Stimulated activated naive CD8-positive, alpha-beta T cell treated with anti-CD3 and anti-CD28 coated beads, Interleukin-15, amount 100 ng/mL, for 72 hours (primary cell): ENCODE data around the gene DPP9.

Experiments
- ATAC-seq: fragments of 150-1000 bp; cut with Tn5 transposase; 2 replicates; pipeline ENCODE4 v1.10.0; 2021; ENCODE audit warnings: mild to moderate bottlenecking, moderate library complexity
- DNase-seq, 2 donors: peaks; one replicate each; pipeline ENCODE4 v3.0.0; 2021 to 2022
- H3K27ac Mint-ChIP-seq, 2 donors: one replicate each; pipeline ENCODE4 v1.8.0; 2022; ENCODE audit warnings: mild to moderate bottlenecking in 2 of 2, mixed read lengths in 2 of 2, moderate library complexity in 2 of 2
- H3K27me3 Mint-ChIP-seq: one replicate; pipeline ENCODE4 v1.8.0; 2022; ENCODE audit warnings: mixed read lengths
- H3K4me1 Mint-ChIP-seq: one replicate; pipeline ENCODE4 v1.8.0; 2022; ENCODE audit warnings: mild to moderate bottlenecking, mixed read lengths
- H3K4me3 Mint-ChIP-seq, 2 donors: one replicate each; pipeline ENCODE4 v1.8.0; 2022; ENCODE audit warnings: mild to moderate bottlenecking in 2 of 2, mixed read lengths in 2 of 2, moderate library complexity in 1 of 2
- H3K9me3 Mint-ChIP-seq, 2 donors: one replicate each; pipeline ENCODE4 v1.8.0; 2022; ENCODE audit warnings: mixed read lengths in 2 of 2

DPP9 gene

DNA sequence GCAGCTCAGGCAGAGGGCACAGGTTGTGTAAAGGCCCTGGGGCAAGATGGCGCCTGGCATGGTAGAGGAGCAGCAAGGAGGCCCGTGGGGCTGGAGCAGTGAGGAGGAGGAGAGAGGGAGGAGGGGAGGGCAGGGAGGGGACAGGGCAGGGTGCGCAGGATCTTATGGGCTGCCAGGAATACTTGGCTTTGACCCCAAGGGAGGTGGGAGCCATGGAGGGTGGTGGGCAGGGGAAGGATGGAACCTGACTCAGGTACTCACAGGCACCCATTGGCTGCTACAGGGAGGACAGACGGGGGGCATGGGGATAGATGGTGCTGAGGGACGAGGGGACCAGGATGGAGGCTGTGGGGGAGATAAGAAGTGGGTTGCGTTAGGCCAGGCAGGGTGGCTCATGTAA is 81.0 kb downstream of the DPP9 start:
- H3K27ac Mint-ChIP-seq = no peak overlapping the region
- H3K27me3 Mint-ChIP-seq = no peaks in the 10 kb centered on the region
- ATAC-seq (no peak), DNase-seq (no peak)
- H3K4me1 Mint-ChIP-seq = peaks cover 30% of the 10 kb centered on the region
- H3K9me3 Mint-ChIP-seq = no peaks in the 10 kb centered on the region
- no peak overlapping the region for H3K4me3 Mint-ChIP-seq

- no peak for DNase-seq
- no peak for ATAC-seq
- Mint-ChIP-seq H3K9me3 (no peaks in the 10 kb centered on the region), H3K4me3 (peak overlapping the region; percentile 43 to 90), H3K27me3 (no peaks in the 10 kb centered on the region), H3K4me1 (peaks cover 44% of the 10 kb centered on the region), H3K27ac (peak overlapping the region in 1 of 2 donors; percentile 44)
Measured at GRCh38 chr19:4641132-4641531, 82.5 kb downstream of the DPP9 start.

GRCh38 chr19:4640247-4641000 is 83.2 kb downstream of the DPP9 start:
- Mint-ChIP-seq H3K4me3 (peak overlapping the region; percentile 90), H3K27me3 (no peaks in the 10 kb centered on the region), H3K4me1 (peaks cover 44% of the 10 kb centered on the region), H3K9me3 (no peaks in the 10 kb centered on the region), H3K27ac (peak overlapping the region; percentile 79 to 92)
- ATAC-seq (no peak), DNase-seq (no peak)

DNA sequence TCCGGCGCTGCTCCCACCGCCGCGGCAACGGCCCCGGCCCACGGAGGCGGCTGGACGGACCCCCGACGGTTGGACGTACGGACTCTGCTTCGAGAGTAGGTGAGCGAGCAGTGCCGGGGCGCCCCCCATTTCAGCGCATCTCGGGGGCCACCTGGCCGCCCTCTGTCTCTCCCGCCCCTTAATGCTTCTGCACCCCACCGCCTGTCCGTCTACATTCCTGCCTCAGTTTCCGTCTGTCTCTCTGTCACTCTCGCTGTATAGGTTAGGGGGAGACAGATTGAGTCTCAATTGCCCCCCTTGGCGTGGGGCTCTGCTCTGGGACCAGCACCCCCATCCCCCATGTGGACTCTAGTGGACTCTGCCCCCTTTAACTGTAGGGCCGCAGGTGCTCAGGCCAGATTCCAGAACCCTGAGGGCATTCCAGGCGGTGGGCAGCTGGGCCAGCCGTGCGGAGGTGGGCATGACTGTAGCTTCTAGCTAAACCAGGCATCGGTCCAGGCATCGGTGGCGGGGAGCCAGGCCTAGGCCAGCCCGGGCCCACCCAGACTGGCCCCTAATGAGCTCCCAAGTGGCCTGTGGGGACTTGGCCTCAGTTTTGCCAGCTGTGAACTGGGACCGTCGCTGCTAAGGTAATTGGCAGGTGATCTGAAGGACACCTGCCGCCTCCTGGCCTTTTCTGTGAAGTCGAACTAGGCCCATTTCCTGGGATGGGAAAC is 84.0 kb downstream of the DPP9 start:
- Mint-ChIP-seq H3K4me1 (peaks cover 48% of the 10 kb centered on the region), H3K4me3 (peak overlapping the region; percentile 90), H3K9me3 (no peaks in the 10 kb centered on the region), H3K27ac (peak overlapping the region; percentile 79 to 92), H3K27me3 (no peaks in the 10 kb centered on the region)
- DNase-seq (no peak), ATAC-seq (peak; percentile 9)

DNA sequence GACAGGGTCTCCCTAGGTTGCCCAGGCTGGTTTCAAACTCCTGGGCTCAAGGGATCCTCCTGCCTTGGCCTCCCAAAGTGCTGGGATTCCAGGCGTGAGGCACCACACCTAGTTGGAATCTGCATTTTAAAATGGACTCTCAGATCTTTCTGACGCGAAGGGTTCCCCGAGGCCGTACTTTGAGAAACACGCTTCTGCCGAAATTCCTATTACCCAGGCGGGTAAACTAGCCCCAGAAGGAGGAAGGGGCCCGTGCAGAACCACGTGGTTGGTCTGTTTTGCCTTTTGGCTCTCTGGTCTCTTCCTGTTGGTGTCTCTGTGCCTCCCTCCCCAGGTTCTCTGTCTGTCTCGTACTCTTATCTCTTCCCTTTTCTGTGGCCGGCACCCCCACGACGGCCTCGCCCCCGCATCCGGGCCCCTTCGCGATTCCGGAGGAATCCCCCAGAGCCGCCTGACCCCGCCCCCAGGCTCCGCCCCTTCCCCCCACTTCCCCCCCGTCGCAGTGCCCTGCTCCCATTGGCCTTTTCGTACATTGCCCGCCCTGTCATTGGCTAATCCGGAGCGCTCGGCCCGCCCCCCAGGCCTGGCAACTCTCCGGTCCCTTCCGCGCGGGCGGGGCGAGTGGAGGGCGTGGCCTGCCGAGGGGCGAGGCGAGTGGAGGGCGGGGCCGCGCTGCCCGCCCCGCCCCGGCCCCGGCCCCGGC is 84.7 kb downstream of the DPP9 start, which contains the start of gene TNFAIP8L1:
TNFAIP8L1 (plus strand) TSS at position 689 of the 703 bp plus-strand sequence. CDS start 12,354 bp downstream, outside the sequence.
- Mint-ChIP-seq H3K9me3 (no peaks in the 10 kb centered on the region), H3K27ac (peak within 1 kb of the TSS; percentile 97 to 98), H3K4me1 (peaks cover 54% of the 10 kb centered on the region), H3K27me3 (no peaks in the 10 kb centered on the region), H3K4me3 (peak within 1 kb of the TSS; percentile 90)
- peak; percentile 99 to 100 for DNase-seq
- ATAC-seq = peak; percentile 89

DNA sequence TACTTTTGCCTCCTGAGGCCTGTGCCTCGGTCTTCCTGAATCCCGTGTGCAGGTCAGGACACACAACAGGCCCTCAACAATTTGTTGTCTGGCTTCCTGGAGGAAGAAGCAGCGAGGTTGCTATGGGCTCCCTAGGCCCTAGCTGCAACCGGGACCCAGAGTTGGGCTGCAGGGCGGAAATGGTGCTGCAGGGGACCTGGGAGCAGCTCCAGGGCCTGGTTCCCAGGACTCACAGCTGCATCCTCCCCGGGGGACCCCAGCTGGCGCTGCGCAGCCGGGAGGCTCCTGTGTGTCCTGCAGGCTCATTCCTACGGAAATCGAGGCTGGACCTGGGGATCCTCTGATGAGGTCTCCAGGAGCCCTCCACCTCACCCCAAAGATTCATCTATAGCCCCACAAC is 85.3 kb downstream of the DPP9 start:
- H3K4me1 Mint-ChIP-seq = peaks cover 59% of the 10 kb centered on the region
- H3K27ac Mint-ChIP-seq = no peak overlapping the region
- no peaks in the 10 kb centered on the region for H3K27me3 Mint-ChIP-seq
- DNase-seq = no peak
- H3K4me3 Mint-ChIP-seq = peak overlapping the region in 1 of 2 donors; percentile 19
- H3K9me3 Mint-ChIP-seq = no peaks in the 10 kb centered on the region
- ATAC-seq = no peak

DNA sequence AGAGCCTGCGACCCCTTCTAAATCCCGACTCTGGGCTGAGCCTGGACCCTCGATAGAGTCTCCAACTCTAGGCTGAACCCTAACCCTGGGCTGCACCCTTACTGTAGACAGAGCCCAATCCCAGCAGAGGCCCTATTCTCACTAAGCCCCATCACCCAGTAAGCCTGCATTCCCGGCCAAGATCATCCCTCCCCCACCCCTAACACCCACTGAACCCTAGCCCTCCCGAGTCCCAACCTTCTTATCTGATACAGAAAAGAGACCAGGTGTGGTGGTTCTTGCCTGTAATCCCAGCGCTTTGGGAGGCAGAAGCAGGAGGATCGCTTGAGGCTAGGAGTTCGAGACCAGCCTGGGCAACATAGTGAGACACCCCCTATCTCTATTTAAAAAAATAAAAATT is 86.9 kb downstream of the DPP9 start:
- ATAC-seq (no peak), DNase-seq (no peak)
- Mint-ChIP-seq H3K4me1 (peaks cover 62% of the 10 kb centered on the region), H3K27ac (no peak overlapping the region), H3K9me3 (no peaks in the 10 kb centered on the region), H3K27me3 (no peaks in the 10 kb centered on the region), H3K4me3 (peak overlapping the region; percentile 69 to 74)

DNA sequence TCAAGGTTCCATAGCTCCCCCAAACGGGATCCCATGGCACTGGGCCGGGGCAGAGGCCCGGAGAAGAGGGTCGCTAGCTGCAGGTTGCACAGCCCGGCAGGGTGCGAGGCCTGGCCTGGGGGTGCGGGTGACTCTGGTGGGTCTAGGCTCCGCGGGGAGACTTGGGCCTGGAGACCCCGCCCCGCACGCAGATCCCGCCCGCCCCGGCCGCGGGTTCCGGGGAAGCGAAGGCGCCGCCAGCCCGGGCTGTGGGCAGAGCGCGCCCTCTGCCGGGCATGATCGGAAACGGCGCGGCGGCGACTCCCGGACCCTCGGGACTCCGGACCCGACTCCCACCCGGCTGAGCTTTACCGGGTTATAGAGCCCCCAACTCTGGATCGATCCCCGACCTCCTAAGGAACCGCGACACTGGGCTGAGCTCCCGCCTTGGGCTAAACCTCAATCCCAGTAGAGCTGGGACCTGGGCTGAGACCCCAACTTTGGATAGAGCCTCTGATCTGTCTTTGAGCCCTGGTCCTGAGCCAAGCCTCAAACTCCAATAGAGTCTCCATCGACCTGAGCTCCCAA is 87.4 kb downstream of the DPP9 start:
- DNase-seq (peak; percentile 80 to 83), ATAC-seq (peak; percentile 25)
- peak overlapping the region; percentile 69 to 74 for H3K4me3 Mint-ChIP-seq
- H3K9me3 Mint-ChIP-seq = no peaks in the 10 kb centered on the region
- H3K4me1 Mint-ChIP-seq = peaks cover 59% of the 10 kb centered on the region
- H3K27ac Mint-ChIP-seq = no peak overlapping the region
- H3K27me3 Mint-ChIP-seq = no peaks in the 10 kb centered on the region

GRCh38 chr19:4635754-4636116 is 87.9 kb downstream of the DPP9 start:
- Mint-ChIP-seq H3K4me1 (peaks cover 54% of the 10 kb centered on the region), H3K27me3 (no peaks in the 10 kb centered on the region), H3K27ac (no peak overlapping the region), H3K4me3 (peak overlapping the region; percentile 48 to 57), H3K9me3 (no peaks in the 10 kb centered on the region)
- DNase-seq = no peak
- no peak for ATAC-seq

GRCh38 chr19:4633140-4633967 is 90.3 kb downstream of the DPP9 start:
- Mint-ChIP-seq H3K27ac (no peak overlapping the region), H3K4me1 (peaks cover 39% of the 10 kb centered on the region), H3K27me3 (no peaks in the 10 kb centered on the region), H3K9me3 (no peaks in the 10 kb centered on the region), H3K4me3 (no peak overlapping the region)
- DNase-seq = peak; percentile 64 to 66
- ATAC-seq = peak; percentile 63
